ENCODE measurements around the gene INSL3.
"Not testable (repeated sequence)": the region's sequence is repeated elsewhere in the genome, so short reads cannot be mapped to it uniquely, and the experiment has no call there.

Gene INSL3

GRCh38 chr19:17826508-17827056 is 5.3 kb upstream of the INSL3 start:
- intact Hi-C loops (cut with DNase I) = no loop called here
- no peak for DNase-seq

- no peak for DNase-seq
- intact Hi-C loops (cut with DNase I) = no loop called here
These were observed 3.0 kb upstream of the INSL3 start for GRCh38 chr19:17824339-17824738.

GRCh38 chr19:17817668-17818363 is 3.5 kb downstream of the INSL3 start:
- intact Hi-C loops (cut with DNase I) = no loop called here
- DNase-seq = no peak

GRCh38 chr19:17812099-17812498 is 9.2 kb downstream of the INSL3 start:
- intact Hi-C loops (cut with DNase I) = no loop called here

GRCh38 chr19:17811681-17812080 is 9.6 kb downstream of the INSL3 start:
- no peak for DNase-seq
- intact Hi-C loops (cut with DNase I) = no loop called here

More at GRCh38 chr19:17812099-17812498, 9.2 kb downstream of the INSL3 start:
- DNase-seq = no peak

GRCh38 chr19:17811103-17811502 is 10.2 kb downstream of the INSL3 start:
- intact Hi-C loops (cut with DNase I) = no loop called here
- DNase-seq = no peak

- DNase-seq = no peak
- intact Hi-C loops (cut with DNase I) = no loop called here
These were observed 13.5 kb downstream of the INSL3 start for GRCh38 chr19:17807731-17808316.

GRCh38 chr19:17806945-17807344 is 14.4 kb downstream of the INSL3 start:
- intact Hi-C loops (cut with DNase I) = no loop called here
- no peak for DNase-seq

GRCh38 chr19:17805427-17805826 is 15.9 kb downstream of the INSL3 start:
- DNase-seq = no peak
- intact Hi-C loops (cut with DNase I) = no loop called here

GRCh38 chr19:17803264-17803896 is 17.9 kb downstream of the INSL3 start:
- no peak for DNase-seq
- intact Hi-C loops (cut with DNase I) = no loop called here

GRCh38 chr19:17802137-17802858 is 19.0 kb downstream of the INSL3 start:
- DNase-seq = no peak
- intact Hi-C loops (cut with DNase I) = no loop called here

GRCh38 chr19:17798599-17798998 is 22.7 kb downstream of the INSL3 start:
- intact Hi-C loops (cut with DNase I); DNase-seq: not testable (repeated sequence)

- no peak for DNase-seq
- intact Hi-C loops (cut with DNase I) = no loop called here
These were observed 23.7 kb downstream of the INSL3 start for GRCh38 chr19:17797424-17798201.

GRCh38 chr19:17796838-17797423 is 24.4 kb downstream of the INSL3 start:
- no peak for DNase-seq
- intact Hi-C loops (cut with DNase I) = no loop called here

GRCh38 chr19:17796013-17796837 is 25.1 kb downstream of the INSL3 start:
- no peak for DNase-seq

GRCh38 chr19:17795495-17795856 is 25.8 kb downstream of the INSL3 start:
- intact Hi-C loops (cut with DNase I) = no loop called here
- no peak for DNase-seq

More at GRCh38 chr19:17796013-17796837, 25.1 kb downstream of the INSL3 start:
- intact Hi-C loops (cut with DNase I) = no loop called here

GRCh38 chr19:17794731-17795494 is 26.4 kb downstream of the INSL3 start, which contains the start of gene B3GNT3:
Gene B3GNT3 (plus strand): TSS chr19:17795138. CDS start chr19:17807808, 12,670 bp downstream.
- intact Hi-C loops (cut with DNase I) = no loop called here
- DNase-seq = no peak

- intact Hi-C loops (cut with DNase I) = no loop called here
These were observed 26.9 kb downstream of the INSL3 start for GRCh38 chr19:17794412-17794730.

More at GRCh38 chr19:17794412-17794730, 26.9 kb downstream of the INSL3 start:
- no peak for DNase-seq
